ENCODE results near the gene IGSF10. TPM values are rescaled to one million over a fixed set of nuclear protein-coding genes. Genes with fewer than 3 reads are reported as not detected.

Gene IGSF10
- total RNA-seq, 1 donor from 2014 or later: 3.0 TPM

GRCh38 chr3:151430821-151431484 lies 29.9 kb downstream of the IGSF10 start:
- intact Hi-C loops (cut with DNase I): no loop called here
- ATAC-seq (no peak), DNase-seq (ENCODE audit: missing footprints) (no peak)

- DNase-seq (ENCODE audit: missing footprints) (no peak), ATAC-seq (no peak)
- intact Hi-C loops (cut with DNase I): no loop called here
Measured at GRCh38 chr3:151428386-151428785, 32.5 kb downstream of the IGSF10 start.

GRCh38 chr3:151426341-151426657 lies 34.6 kb downstream of the IGSF10 start:
- no peak for DNase-seq (ENCODE audit: missing footprints)
- no peak for ATAC-seq
- intact Hi-C loops (cut with DNase I): no loop called here

- intact Hi-C loops (cut with DNase I): no loop called here
- DNase-seq (ENCODE audit: missing footprints) (no peak), ATAC-seq (no peak)
Measured at GRCh38 chr3:151425627-151426340, 35.1 kb downstream of the IGSF10 start.

GRCh38 chr3:151423091-151423490 lies 37.8 kb downstream of the IGSF10 start:
- intact Hi-C loops (cut with DNase I): no loop called here
- ATAC-seq (no peak), DNase-seq (ENCODE audit: missing footprints) (no peak)

- intact Hi-C loops (cut with DNase I): no loop called here
- DNase-seq (ENCODE audit: missing footprints) (no peak), ATAC-seq (no peak)
Measured at GRCh38 chr3:151421938-151422337, 38.9 kb downstream of the IGSF10 start.

- intact Hi-C loops (cut with DNase I): no loop called here
- DNase-seq (ENCODE audit: missing footprints): no peak
- ATAC-seq: no peak
Measured at GRCh38 chr3:151419806-151420205, 41.1 kb downstream of the IGSF10 start.

GRCh38 chr3:151415289-151415688 lies 45.6 kb downstream of the IGSF10 start:
- no peak for ATAC-seq
- intact Hi-C loops (cut with DNase I): no loop called here
- DNase-seq (ENCODE audit: missing footprints): no peak

GRCh38 chr3:151412989-151413388 lies 47.9 kb downstream of the IGSF10 start:
- DNase-seq (ENCODE audit: missing footprints) (peak; percentile 70), ATAC-seq (no peak)
- intact Hi-C loops (cut with DNase I): no loop called here

Other genes starting within 250 kb of the IGSF10 start
- gene P2RY14, start 182.5 kb downstream of the IGSF10 start, total RNA-seq: 3.9 TPM
- not detected for gene GPR87, start 144.2 kb downstream of the IGSF10 start, total RNA-seq
- 1.0 TPM for gene P2RY13, start 131.5 kb downstream of the IGSF10 start, total RNA-seq
- gene P2RY12, start 76.3 kb downstream of the IGSF10 start, total RNA-seq: 1.4 TPM

Measured in Right ventricle myocardium inferior (tissue), 1 donor.